ENCODE measurements around the gene ZNF524. TPM values are rescaled to one million over a fixed set of nuclear protein-coding genes. Genes with fewer than 3 reads are reported as not detected.

ZNF524 gene
- total and polyA plus RNA-seq, 4 donors = 12.6 to 62.5 (median 28.2) TPM

GRCh38 chr19:55620410-55621204, 20.5 kb downstream of the ZNF524 start:
- Histone ChIP-seq H3K9ac (ENCODE audit: insufficient read depth in 1 of 2, low read length in 2 of 2) (no peak overlapping the region), H3K4me3 (no peak overlapping the region), H3K36me3 (ENCODE audit: control insufficient read depth in 4 of 4, insufficient read depth in 4 of 4, low read length in 4 of 4) (peaks cover 3 to 37% (median 16%) of the 10 kb centered on the region in 4 donors), H3K4me1 (ENCODE audit: control insufficient read depth in 5 of 5, insufficient read depth in 5 of 5, low read length in 5 of 5) (peaks cover 3 to 27% (median 8%) of the 10 kb centered on the region in 5 donors), H3K27ac (ENCODE audit: low read depth in 1 of 2, low read length in 1 of 2) (peak overlapping the region in 1 of 2 donors; percentile 12), H3K27me3 (ENCODE audit: control insufficient read depth in 3 of 3, insufficient read depth in 3 of 3, low read length in 2 of 3) (no peaks in the 10 kb centered on the region), H3K9me3 (ENCODE audit: control insufficient read depth in 4 of 4, insufficient read depth in 3 of 4, low read length in 3 of 4) (no peaks in the 10 kb centered on the region)
- no peak for TF ChIP-seq CTCF (IDR thresholded peaks at IDR 0.05; ENCODE audit: control extremely low read depth, extremely low read depth)
- DNase-seq (no peak), ATAC-seq (ENCODE audit: insufficient read depth, low FRiP score) (no peak)
- 55 to 81% methylated on average over 12 of the region's 12 CpGs for WGBS, 2 donors

GRCh38 chr19:55621205-55621672, 21.2 kb downstream of the ZNF524 start:
- WGBS, 2 donors = 57 to 75% methylated on average over 9 of the region's 9 CpGs
- Histone ChIP-seq H3K36me3 (ENCODE audit: control insufficient read depth in 4 of 4, insufficient read depth in 4 of 4, low read length in 4 of 4) (peaks cover 3 to 31% (median 14%) of the 10 kb centered on the region in 4 donors), H3K4me1 (ENCODE audit: control insufficient read depth in 5 of 5, insufficient read depth in 5 of 5, low read length in 5 of 5) (peaks cover 3 to 27% (median 8%) of the 10 kb centered on the region in 5 donors), H3K4me3 (no peak overlapping the region), H3K27me3 (ENCODE audit: control insufficient read depth in 3 of 3, insufficient read depth in 3 of 3, low read length in 2 of 3) (no peaks in the 10 kb centered on the region), H3K9ac (ENCODE audit: insufficient read depth in 1 of 2, low read length in 2 of 2) (no peak overlapping the region), H3K27ac (ENCODE audit: low read depth in 1 of 2, low read length in 1 of 2) (no peak overlapping the region), H3K9me3 (ENCODE audit: control insufficient read depth in 4 of 4, insufficient read depth in 3 of 4, low read length in 3 of 4) (no peaks in the 10 kb centered on the region)
- no peak for DNase-seq
- no peak for ATAC-seq (ENCODE audit: insufficient read depth, low FRiP score)
- TF ChIP-seq CTCF (IDR thresholded peaks at IDR 0.05; ENCODE audit: control extremely low read depth, extremely low read depth) = no peak

GRCh38 chr19:55621673-55622231, 21.7 kb downstream of the ZNF524 start:
- WGBS, 2 donors = 96 to 97% methylated on average over 54 to 55 of the region's 55 CpGs
- Histone ChIP-seq H3K9me3 (ENCODE audit: control insufficient read depth in 4 of 4, insufficient read depth in 3 of 4, low read length in 3 of 4) (no peaks in the 10 kb centered on the region), H3K4me1 (ENCODE audit: control insufficient read depth in 5 of 5, insufficient read depth in 5 of 5, low read length in 5 of 5) (peaks cover 3 to 27% (median 8%) of the 10 kb centered on the region in 5 donors), H3K36me3 (ENCODE audit: control insufficient read depth in 4 of 4, insufficient read depth in 4 of 4, low read length in 4 of 4) (peaks cover 3 to 26% (median 11%) of the 10 kb centered on the region in 4 donors), H3K27ac (ENCODE audit: low read depth in 1 of 2, low read length in 1 of 2) (no peak overlapping the region), H3K27me3 (ENCODE audit: control insufficient read depth in 3 of 3, insufficient read depth in 3 of 3, low read length in 2 of 3) (no peaks in the 10 kb centered on the region), H3K4me3 (no peak overlapping the region), H3K9ac (ENCODE audit: insufficient read depth in 1 of 2, low read length in 2 of 2) (no peak overlapping the region)
- no peak for DNase-seq
- TF ChIP-seq CTCF (IDR thresholded peaks at IDR 0.05; ENCODE audit: control extremely low read depth, extremely low read depth) = no peak
- no peak for ATAC-seq (ENCODE audit: insufficient read depth, low FRiP score)

Data from lung (tissue), 12 donors.